Measurements from ENCODE around the gene YBX2.

The YBX2 gene

DNA sequence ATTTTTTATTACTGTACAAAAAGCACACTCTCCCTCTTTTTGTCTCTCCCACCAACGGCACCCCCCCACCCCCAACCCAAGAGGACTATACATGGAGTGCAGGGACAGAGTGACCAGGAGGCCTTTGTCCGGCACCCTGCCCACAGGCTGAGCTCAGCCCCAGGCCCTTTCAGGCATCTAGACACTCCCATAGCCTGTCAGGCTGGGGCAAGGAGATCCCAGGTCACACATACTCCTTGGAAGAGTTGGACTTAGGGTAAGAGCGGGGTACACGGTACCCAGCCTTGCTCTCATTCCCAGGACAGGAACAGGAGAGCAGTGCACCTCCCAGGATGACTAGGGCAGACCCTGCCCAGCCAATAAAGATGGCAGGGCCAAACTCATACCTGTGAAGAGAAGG lies 34.3 kb downstream of the YBX2 start:
- peak overlapping the region; percentile 81 for H3K27ac Mint-ChIP-seq
- peaks cover 20 to 21% of the 10 kb centered on the region in 2 donors for H3K36me3 Mint-ChIP-seq
- no peaks in the 10 kb centered on the region for H3K9me3 Mint-ChIP-seq
- H3K4me1 Mint-ChIP-seq = peaks cover 18 to 35% of the 10 kb centered on the region in 2 donors
- H3K27me3 Mint-ChIP-seq = peaks cover 15 to 25% of the 10 kb centered on the region in 2 donors
- DNase-seq (no peak), ATAC-seq (replicated peaks) (no peak)
- H3K4me3 Mint-ChIP-seq = peak overlapping the region; percentile 50 to 66

- H3K9me3 Mint-ChIP-seq = no peaks in the 10 kb centered on the region
- peaks cover 18 to 40% of the 10 kb centered on the region in 2 donors for H3K4me1 Mint-ChIP-seq
- peaks cover 25% of the 10 kb centered on the region in 2 donors for H3K36me3 Mint-ChIP-seq
- ATAC-seq (replicated peaks) (no peak), DNase-seq (no peak)
- no peak overlapping the region for H3K4me3 Mint-ChIP-seq
- H3K27ac Mint-ChIP-seq = peak overlapping the region; percentile 7
- H3K27me3 Mint-ChIP-seq = peaks cover 15 to 25% of the 10 kb centered on the region in 2 donors
These were observed 34.9 kb downstream of the YBX2 start for GRCh38 chr17:7259555-7259889.

GRCh38 chr17:7258731-7259554 lies 35.5 kb downstream of the YBX2 start:
- ATAC-seq (replicated peaks) = no peak
- peaks cover 18 to 40% of the 10 kb centered on the region in 2 donors for H3K4me1 Mint-ChIP-seq
- H3K27ac Mint-ChIP-seq = peak overlapping the region; percentile 20
- no peak for DNase-seq
- peaks cover 27 to 28% of the 10 kb centered on the region in 2 donors for H3K36me3 Mint-ChIP-seq
- peaks cover 13 to 21% of the 10 kb centered on the region in 2 donors for H3K27me3 Mint-ChIP-seq
- H3K9me3 Mint-ChIP-seq = no peaks in the 10 kb centered on the region
- no peak overlapping the region for H3K4me3 Mint-ChIP-seq

- no peaks in the 10 kb centered on the region for H3K9me3 Mint-ChIP-seq
- peaks cover 19 to 40% of the 10 kb centered on the region in 2 donors for H3K4me1 Mint-ChIP-seq
- no peak overlapping the region for H3K4me3 Mint-ChIP-seq
- peaks cover 0 to 3% of the 10 kb centered on the region in 2 donors for H3K27me3 Mint-ChIP-seq
- no peak for ATAC-seq (replicated peaks)
- H3K27ac Mint-ChIP-seq = peak overlapping the region; percentile 88
- H3K36me3 Mint-ChIP-seq = peaks cover 33 to 44% of the 10 kb centered on the region in 2 donors
- DNase-seq = no peak
These were observed 37.5 kb downstream of the YBX2 start for GRCh38 chr17:7256766-7257456.

DNA sequence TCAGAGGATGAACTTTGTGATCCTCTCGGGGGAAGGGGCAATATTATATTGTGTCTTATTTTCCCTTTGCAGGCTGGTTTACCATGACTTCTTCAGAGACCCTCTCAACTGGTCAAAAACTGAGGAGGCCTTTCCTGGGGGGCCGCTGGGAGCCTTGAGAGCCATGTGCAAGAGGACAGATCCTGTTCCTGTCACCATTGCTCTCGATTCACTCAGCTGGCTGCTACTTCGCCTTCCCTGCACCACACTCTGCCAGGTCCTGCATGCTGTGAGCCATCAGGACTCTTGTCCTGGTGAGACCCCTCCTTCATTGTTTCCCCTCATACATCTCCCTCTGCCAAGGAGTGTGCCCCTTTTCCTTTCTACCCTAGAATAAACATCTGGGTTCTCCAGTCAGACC lies 39.9 kb downstream of the YBX2 start:
- H3K27me3 Mint-ChIP-seq = no peaks in the 10 kb centered on the region
- H3K4me1 Mint-ChIP-seq = peaks cover 14 to 41% of the 10 kb centered on the region in 2 donors
- no peak for DNase-seq
- H3K9me3 Mint-ChIP-seq = no peaks in the 10 kb centered on the region
- peaks cover 40 to 49% of the 10 kb centered on the region in 2 donors for H3K36me3 Mint-ChIP-seq
- no peak for ATAC-seq (replicated peaks)
- H3K27ac Mint-ChIP-seq = no peak overlapping the region
- H3K4me3 Mint-ChIP-seq = no peak overlapping the region

DNA sequence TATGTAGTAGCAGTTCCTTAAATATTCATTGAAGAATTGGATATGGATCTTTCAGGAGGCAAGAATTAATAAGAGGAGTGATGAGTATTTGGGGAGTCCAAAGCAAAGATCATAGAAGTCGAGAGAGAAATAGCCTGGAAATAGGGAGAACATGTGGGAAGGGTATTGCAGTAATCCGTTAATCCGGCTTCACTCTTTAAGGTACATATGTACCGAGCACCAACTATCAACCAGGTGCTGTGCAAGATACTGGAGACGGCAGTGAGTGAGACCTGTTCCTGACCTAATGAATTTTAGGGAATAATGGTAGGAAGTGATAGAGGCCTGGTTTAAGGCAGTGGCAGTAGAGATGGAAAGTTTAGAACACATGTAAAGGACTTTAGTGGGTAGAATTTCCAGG lies 41.4 kb downstream of the YBX2 start:
- Mint-ChIP-seq H3K27ac (peak overlapping the region; percentile 100), H3K4me3 (peak overlapping the region; percentile 92 to 98), H3K4me1 (peaks cover 23 to 53% of the 10 kb centered on the region in 2 donors), H3K27me3 (no peaks in the 10 kb centered on the region), H3K9me3 (no peaks in the 10 kb centered on the region), H3K36me3 (peaks cover 36 to 46% of the 10 kb centered on the region in 2 donors)
- ATAC-seq (replicated peaks) = no peak
- no peak for DNase-seq

DNA sequence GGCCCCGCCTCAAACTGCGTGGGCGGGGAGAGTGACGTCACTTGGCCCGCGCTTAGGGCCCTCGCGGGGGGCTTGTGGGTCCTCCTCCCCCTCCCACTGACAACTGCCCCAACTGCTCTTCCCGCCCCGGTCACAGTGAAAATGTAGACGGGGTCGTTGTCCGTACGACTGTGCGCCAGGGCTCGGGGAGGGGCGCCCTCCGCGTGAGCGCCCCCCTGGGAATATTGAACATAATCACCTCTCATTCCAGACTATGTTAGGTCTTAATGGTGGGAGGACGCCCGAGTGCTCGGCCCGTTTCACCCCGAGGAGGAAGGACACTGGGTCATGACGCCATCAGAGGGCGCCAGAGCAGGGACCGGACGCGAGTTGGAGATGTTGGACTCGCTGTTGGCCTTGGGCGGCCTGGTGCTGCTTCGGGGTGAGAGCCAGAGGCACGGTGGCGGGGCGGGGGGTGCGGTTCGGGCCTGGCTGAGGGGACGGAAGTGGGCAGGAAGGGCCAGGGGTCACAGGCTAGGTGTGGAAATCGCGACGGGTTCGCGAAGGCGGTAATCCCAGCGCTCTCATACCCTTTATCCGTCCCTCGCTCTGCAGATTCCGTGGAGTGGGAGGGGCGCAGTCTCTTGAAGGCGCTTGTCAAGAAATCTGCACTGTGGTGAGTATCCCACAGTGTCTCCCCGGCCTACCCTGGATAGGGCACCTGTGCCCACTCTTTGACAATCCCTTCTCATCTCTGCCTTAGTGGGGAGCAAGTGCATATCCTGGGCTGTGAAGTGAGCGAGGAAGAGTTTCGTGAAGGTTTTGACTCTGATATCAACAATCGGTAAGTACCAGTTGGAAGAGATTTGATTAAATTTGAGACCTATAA lies 42.0 kb downstream of the YBX2 start, which contains the start of gene ELP5:
TSS of gene ELP5 (plus strand) at position 40 of the 868 bp plus-strand sequence. CDS start at position 376, 336 bp downstream.
- Mint-ChIP-seq H3K4me3 (peak within 1 kb of the TSS; percentile 92 to 98), H3K9me3 (no peaks in the 10 kb centered on the region), H3K4me1 (peaks cover 23 to 53% of the 10 kb centered on the region in 2 donors), H3K27ac (peak within 1 kb of the TSS; percentile 100), H3K27me3 (no peaks in the 10 kb centered on the region), H3K36me3 (peaks cover 35 to 46% of the 10 kb centered on the region in 2 donors)
- ATAC-seq (replicated peaks) (peak; percentile 75 to 77), DNase-seq (peak; percentile 98)

DNA sequence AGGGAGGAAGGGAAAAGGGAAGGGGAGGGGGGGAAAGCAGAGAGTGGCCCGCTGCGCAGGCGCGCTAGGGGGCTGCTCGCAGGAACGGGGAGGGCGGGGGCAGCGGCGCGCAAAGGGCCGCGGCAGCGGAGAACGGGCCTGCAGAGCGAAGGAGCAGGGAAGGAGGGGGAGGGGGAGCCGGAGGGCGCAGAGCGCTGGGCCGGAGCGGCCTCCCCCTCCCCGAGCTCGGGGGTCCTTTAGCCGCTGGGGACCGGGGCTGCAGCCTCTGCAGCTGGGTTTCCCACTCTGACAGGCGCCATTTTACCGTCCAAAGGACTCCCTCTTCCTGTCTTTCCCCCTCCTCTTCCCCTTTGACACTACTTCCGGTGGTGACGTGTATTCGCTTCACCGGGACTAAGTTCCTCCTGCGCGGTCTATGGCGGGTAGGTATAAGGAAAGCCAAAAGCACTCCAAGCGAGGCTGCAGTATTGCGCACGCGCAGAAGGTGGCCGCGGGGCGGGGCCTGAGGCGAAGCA lies 42.7 kb downstream of the YBX2 start, which contains the start of gene CTDNEP1:
TSS of gene CTDNEP1 (minus strand) at position 74 of the 515 bp plus-strand sequence. CDS start 438 bp downstream, outside the sequence.
- H3K27me3 Mint-ChIP-seq = no peaks in the 10 kb centered on the region
- peak within 1 kb of the TSS; percentile 100 for H3K27ac Mint-ChIP-seq
- no peaks in the 10 kb centered on the region for H3K9me3 Mint-ChIP-seq
- ATAC-seq (replicated peaks) (peak; percentile 93 to 95), DNase-seq (no peak)
- H3K36me3 Mint-ChIP-seq = peaks cover 31 to 48% of the 10 kb centered on the region in 2 donors
- H3K4me1 Mint-ChIP-seq = peaks cover 23 to 57% of the 10 kb centered on the region in 2 donors
- H3K4me3 Mint-ChIP-seq = peak within 1 kb of the TSS; percentile 92 to 98

DNA sequence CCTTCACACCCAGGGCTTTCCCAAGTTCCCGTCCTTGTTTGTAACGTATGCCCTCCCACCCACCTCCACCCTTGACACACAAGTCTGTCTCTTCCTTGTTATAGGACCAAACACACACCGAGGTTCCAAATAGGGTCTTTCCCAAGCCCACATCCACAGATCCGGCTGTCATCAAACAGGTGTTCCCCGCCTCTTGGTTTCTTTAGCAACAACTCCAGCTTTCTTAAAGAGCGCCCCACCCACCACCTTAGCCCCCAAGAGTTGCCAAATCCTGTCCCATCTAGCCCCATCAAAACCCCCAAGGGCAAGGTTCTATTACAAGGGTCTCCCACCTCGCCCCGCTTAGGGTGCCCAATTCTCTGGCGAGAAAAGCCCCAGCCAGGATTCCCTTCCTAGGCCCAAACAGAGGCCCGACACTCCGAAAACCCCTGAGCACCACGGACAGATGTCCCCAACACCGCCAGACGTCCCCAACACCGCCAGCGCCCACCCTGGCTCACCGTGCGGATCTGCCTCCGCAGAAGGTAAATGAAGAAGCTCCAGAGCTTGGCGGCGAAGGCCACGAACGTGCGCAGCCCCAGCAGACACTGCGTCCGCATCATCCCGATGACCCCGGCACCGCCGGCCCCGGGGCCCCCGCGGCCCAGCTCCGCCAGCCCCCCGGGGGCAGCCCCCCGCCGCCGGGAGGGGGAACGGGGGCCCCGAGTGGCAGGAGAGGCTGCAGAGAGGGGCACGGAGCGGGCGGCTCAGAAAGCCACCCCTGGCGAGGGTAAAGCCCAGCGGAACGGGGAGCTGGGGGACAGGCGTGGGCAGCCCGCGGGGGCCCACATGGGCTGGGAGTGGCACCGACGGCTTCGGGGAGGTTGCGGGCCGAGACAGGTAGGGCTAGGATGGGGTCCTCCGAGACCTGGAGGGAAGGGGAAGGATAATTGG lies 43.5 kb downstream of the YBX2 start:
- no peaks in the 10 kb centered on the region for H3K9me3 Mint-ChIP-seq
- H3K27ac Mint-ChIP-seq = peak overlapping the region; percentile 100
- H3K27me3 Mint-ChIP-seq = no peaks in the 10 kb centered on the region
- peak; percentile 16 to 22 for ATAC-seq (replicated peaks)
- peaks cover 26 to 65% of the 10 kb centered on the region in 2 donors for H3K4me1 Mint-ChIP-seq
- H3K4me3 Mint-ChIP-seq = peak overlapping the region; percentile 92 to 98
- peaks cover 33 to 48% of the 10 kb centered on the region in 2 donors for H3K36me3 Mint-ChIP-seq
- peak; percentile 42 for DNase-seq

DNA sequence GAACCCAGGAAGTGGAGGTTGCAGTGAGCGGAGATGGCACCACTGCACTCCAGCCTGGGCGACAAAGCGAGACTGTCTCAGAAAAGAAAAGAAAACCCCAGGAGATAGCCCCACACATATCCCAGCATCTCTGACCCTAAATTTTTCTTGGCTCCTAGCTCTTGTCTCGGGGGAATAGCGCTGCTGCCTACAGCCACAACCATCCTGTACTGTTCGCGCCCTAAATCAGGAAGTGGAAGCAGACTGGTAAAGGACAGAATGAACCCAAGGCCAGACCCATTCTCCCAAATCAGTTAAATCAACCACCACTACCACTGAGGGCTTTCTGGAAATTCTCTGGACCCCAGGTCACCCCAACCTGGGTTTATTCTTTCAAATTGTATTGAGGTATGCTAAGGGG lies 44.6 kb downstream of the YBX2 start:
- Mint-ChIP-seq H3K36me3 (peaks cover 36 to 47% of the 10 kb centered on the region in 2 donors), H3K4me3 (peak overlapping the region; percentile 92 to 98), H3K27me3 (no peaks in the 10 kb centered on the region), H3K9me3 (no peaks in the 10 kb centered on the region), H3K27ac (peak overlapping the region; percentile 100), H3K4me1 (peaks cover 26 to 65% of the 10 kb centered on the region in 2 donors)
- no peak for DNase-seq
- ATAC-seq (replicated peaks) = no peak

DNA sequence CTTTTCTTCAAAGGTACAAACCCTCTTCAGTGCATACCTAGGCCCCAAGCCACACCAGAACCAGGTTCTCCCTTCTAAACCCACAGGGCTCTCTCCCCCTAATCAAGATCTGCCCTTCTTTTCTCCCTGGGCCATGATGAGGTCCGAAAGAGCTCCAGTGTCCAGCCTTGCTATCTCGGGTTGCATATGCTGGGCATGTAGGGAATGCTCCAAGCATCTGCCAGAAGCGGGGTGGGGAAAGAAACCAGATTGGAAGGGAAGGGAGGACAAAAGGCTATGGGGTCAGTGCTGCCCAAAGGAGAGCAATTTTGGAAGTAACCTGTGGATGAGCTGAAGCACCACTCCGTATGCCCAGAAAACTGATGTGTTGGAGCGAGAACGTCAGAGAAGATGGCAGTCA lies 45.2 kb downstream of the YBX2 start:
- H3K36me3 Mint-ChIP-seq = peaks cover 40 to 46% of the 10 kb centered on the region in 2 donors
- H3K4me1 Mint-ChIP-seq = peaks cover 26 to 60% of the 10 kb centered on the region in 2 donors
- no peaks in the 10 kb centered on the region for H3K9me3 Mint-ChIP-seq
- DNase-seq = no peak
- peak overlapping the region; percentile 92 to 98 for H3K4me3 Mint-ChIP-seq
- no peaks in the 10 kb centered on the region for H3K27me3 Mint-ChIP-seq
- peak overlapping the region; percentile 22 for H3K27ac Mint-ChIP-seq
- ATAC-seq (replicated peaks) = no peak

DNA sequence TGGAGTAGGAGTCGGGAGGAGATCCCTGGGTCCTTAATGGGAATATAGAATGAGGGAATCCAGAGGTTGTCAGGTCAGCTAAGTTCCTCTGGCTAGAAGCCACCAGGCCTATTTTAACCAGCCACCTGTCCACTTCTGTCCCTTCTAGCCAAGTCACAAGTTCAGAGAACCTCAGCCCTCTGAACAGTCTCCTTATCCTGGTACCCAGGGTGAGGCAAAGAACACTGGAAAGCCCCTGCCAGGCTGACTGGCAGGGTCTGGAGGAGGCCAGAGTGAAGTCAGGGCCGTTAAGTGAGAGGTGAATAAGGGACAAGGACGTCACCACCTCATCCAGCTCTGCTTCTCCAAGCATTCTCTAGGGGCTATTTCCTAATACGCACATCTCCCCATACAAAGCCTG lies 45.6 kb downstream of the YBX2 start:
- Mint-ChIP-seq H3K4me3 (peak overlapping the region in 1 of 2 donors; percentile 98), H3K9me3 (no peaks in the 10 kb centered on the region), H3K4me1 (peaks cover 26 to 60% of the 10 kb centered on the region in 2 donors), H3K27me3 (no peaks in the 10 kb centered on the region), H3K27ac (peak overlapping the region; percentile 16), H3K36me3 (peaks cover 38 to 43% of the 10 kb centered on the region in 2 donors)
- DNase-seq (no peak), ATAC-seq (replicated peaks) (no peak)

DNA sequence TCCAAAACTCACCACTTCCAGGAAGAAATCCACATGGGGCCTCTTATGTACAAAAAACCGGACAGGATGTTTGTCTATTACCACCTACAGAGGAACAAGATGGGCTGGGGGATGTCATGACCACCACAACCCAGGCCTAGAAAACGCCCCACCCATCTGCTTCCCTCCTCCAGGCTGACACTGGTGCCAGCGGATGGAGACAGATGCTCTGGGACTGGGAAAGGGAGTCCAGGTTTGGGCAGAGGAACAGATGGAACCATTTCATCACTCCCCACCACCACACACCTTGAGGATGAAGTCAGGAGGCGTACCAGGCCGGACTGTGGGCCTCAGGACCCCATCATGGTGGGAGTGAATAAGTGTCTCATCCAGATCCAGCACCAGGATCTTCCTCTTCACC lies 47.7 kb downstream of the YBX2 start:
- ATAC-seq (replicated peaks) = no peak
- H3K27ac Mint-ChIP-seq = peak overlapping the region; percentile 49
- no peaks in the 10 kb centered on the region for H3K9me3 Mint-ChIP-seq
- no peak for DNase-seq
- no peak overlapping the region for H3K4me3 Mint-ChIP-seq
- H3K27me3 Mint-ChIP-seq = no peaks in the 10 kb centered on the region
- H3K4me1 Mint-ChIP-seq = peaks cover 28 to 59% of the 10 kb centered on the region in 2 donors
- peaks cover 41 to 42% of the 10 kb centered on the region in 2 donors for H3K36me3 Mint-ChIP-seq

Data from stimulated activated naive B cell treated with anti-CD40 and anti-IgM and Interleukin-4, amounts not matched to agents 10 μg/mL and 1 μg/mL and 100 μg/mL, for 72 hours (primary cell).